GM23248 (cell line): ENCODE measurements around the gene ZNF135. TPM values are rescaled to one million over a fixed set of nuclear protein-coding genes. Genes with fewer than 3 reads are reported as not detected.
A peak's percentile ranks its signal among the peaks of the same experiment; 100 is the strongest.

Source experiments
- DNase-seq: peaks from one replicate; pipeline ENCODE4 v3.0.0-alpha.2; 2015
- H2AFZ ChIP-seq: fragments of 200-600 bp; sonication (generic); 2 replicates; pipeline ENCODE4 v1.6.1; 2016; ENCODE audit warnings: antibody characterized with exemption
- H3F3A ChIP-seq: fragments of 200-600 bp; sonication (generic); 2 replicates; pipeline ENCODE4 v1.6.1; 2016; ENCODE audit warnings: mild to moderate bottlenecking, antibody characterized with exemption, mixed run types; ENCODE audit not compliant: insufficient read depth
- H3K27ac ChIP-seq: fragments of 200-600 bp; sonication (generic); 2 replicates; pipeline ENCODE4 v1.5.1; 2016; ENCODE audit warnings: mild to moderate bottlenecking
- H3K27me3 ChIP-seq: fragments of 200-600 bp; sonication (generic); replicated peaks from 2 replicates; pipeline ENCODE4 v1.6.1; 2016; ENCODE audit warnings: mild to moderate bottlenecking; ENCODE audit not compliant: insufficient read depth
- H3K36me3 ChIP-seq: fragments of 200-600 bp; sonication (generic); 2 replicates; pipeline ENCODE4 v1.6.1; 2016; ENCODE audit warnings: low read depth, mild to moderate bottlenecking
- H3K4me1 ChIP-seq: fragments of 200-600 bp; sonication (generic); 2 replicates; pipeline ENCODE4 v1.6.1; 2016; ENCODE audit warnings: mild to moderate bottlenecking; ENCODE audit not compliant: insufficient read depth
- H3K4me2 ChIP-seq: fragments of 200-600 bp; sonication (generic); one replicate; pipeline ENCODE4 v1.6.1; 2016; ENCODE audit warnings: mild to moderate bottlenecking; ENCODE audit not compliant: unreplicated experiment
- H3K4me3 ChIP-seq: fragments of 200-600 bp; sonication (generic); 2 replicates; pipeline ENCODE4 v1.5.1; 2016; ENCODE audit warnings: mild to moderate bottlenecking
- H3K79me2 ChIP-seq: fragments of 200-600 bp; sonication (generic); 2 replicates; pipeline ENCODE4 v1.6.1; 2016; ENCODE audit warnings: mild to moderate bottlenecking; ENCODE audit not compliant: insufficient read depth
- H3K9ac ChIP-seq: fragments of 200-600 bp; sonication (generic); 2 replicates; pipeline ENCODE4 v1.6.1; 2016; ENCODE audit warnings: mild to moderate bottlenecking
- H3K9me2 ChIP-seq: fragments of 200-600 bp; sonication (generic); 2 replicates; pipeline ENCODE4 v1.6.1; 2016; ENCODE audit warnings: mixed run types, mild to moderate bottlenecking, moderate library complexity; ENCODE audit not compliant: insufficient read depth
- H3K9me3 ChIP-seq: fragments of 200-600 bp; sonication (generic); one replicate; pipeline ENCODE4 v1.6.1; 2017; ENCODE audit warnings: low read depth
- H4K20me1 ChIP-seq: fragments of 200-600 bp; sonication (generic); 2 replicates; pipeline ENCODE4 v1.6.0; 2016; ENCODE audit not compliant: insufficient read depth
- EZH2 ChIP-seq: fragments of 200-600 bp; sonication (generic); IDR thresholded peaks from 2 replicates; pipeline ENCODE4 v1.6.1; 2018; ENCODE audit warnings: antibody characterized with exemption, mild to moderate bottlenecking; ENCODE audit not compliant: insufficient read depth, poor library complexity, severe bottlenecking
- EZH2phosphoT487 ChIP-seq: fragments of 200-600 bp; sonication (generic); IDR thresholded peaks from 2 replicates; pipeline ENCODE4 v1.6.1; 2018; ENCODE audit warnings: antibody characterized with exemption, moderate library complexity, mild to moderate bottlenecking, low read depth; ENCODE audit not compliant: insufficient read depth
- WGBS, 2 experiments: methylation state at CpG; one replicate each; pipeline ENCODE4 v1.1.6; 2015 to 2017; ENCODE audit warnings: low lambda C conversion rate in 2 of 2, low coverage in 1 of 2; ENCODE audit errors: missing lambda C conversion rate in 2 of 2; 5-methylcytosine and 5-hydroxymethylcytosine counted together
- in situ Hi-C: fragments of 300-500 bp; cut with MboI; formaldehyde crosslinking; loops from 2 replicates; pipeline ENCODE4 v1.15.0; 2020
- polyA plus RNA-seq: library from polyadenylated mRNA; unstranded; fragments of >200 nt; fragmentation: Nextera tagmentation; extraction: Ambion mirVana; gene quantifications from 2 replicates; pipeline ENCODE4 v1.2.1, GENCODE V29; 2016
- total RNA-seq: library from RNA; depleted of rRNA; stranded (reverse); fragments of >200 nt; shearing (Covaris generic); gene quantifications from 2 replicates; pipeline ENCODE4 v1.2.3, GENCODE V29; 2014

The ZNF135 gene
- total and polyA plus RNA-seq, 2 experiments from 2014 or later: 4.6 to 6.4 TPM

DNA sequence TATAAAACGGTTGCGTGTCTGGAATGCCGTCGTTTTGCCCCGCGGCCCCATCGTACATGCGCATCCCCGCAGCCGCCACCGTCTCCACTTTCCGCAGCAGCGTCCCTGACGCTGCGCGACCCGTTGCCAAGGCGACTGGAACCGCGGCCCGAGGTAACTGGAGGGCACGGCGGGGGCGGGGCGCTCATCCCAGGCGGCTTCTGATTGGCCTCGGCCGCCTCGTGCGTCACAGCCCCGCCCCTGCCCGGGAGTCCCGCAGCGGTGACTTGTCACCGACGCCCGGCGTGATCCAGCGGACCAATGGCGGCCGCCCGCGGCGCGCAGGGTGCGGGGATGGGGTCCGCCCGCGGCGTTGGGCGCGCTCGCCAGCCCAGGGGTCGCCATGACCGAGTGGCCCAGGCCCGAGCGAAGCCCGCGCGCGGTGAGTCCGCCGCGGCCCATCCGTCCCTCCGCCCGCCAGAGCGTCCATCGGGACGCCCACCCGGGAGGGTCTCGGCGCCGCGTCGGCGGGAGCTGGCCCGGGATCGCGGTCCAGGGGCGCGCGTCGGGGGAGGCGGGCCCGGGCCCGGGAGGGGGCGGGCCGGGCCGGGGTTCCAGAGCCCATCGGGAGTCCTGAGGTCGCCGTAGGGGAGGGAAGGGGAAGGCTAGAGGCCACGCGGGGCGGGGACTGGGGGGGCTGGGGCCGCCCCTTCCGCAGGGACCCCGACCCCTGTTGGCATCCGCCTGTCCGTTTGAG, 25.2 kb upstream of the ZNF135 start, which contains the start of gene ZSCAN1:
Gene ZSCAN1 (plus strand): TSS at position 285 of the 736 bp plus-strand sequence. CDS start 3,812 bp downstream, outside the sequence.
- no peak within 1 kb of the TSS; the same call in 1 of the 2 replicates for H3K27ac ChIP-seq
- H3F3A ChIP-seq: no peaks in the 10 kb centered on the region
- no peaks in the 10 kb centered on the region for H3K36me3 ChIP-seq
- no peaks in the 10 kb centered on the region for H3K27me3 ChIP-seq
- H3K79me2 ChIP-seq: no peaks in the 10 kb centered on the region
- H3K9ac ChIP-seq: peak within 1 kb of the TSS; percentile 64
- peak; percentile 92 for DNase-seq
- peak within 1 kb of the TSS; percentile 53 for H3K4me2 ChIP-seq
- H2AFZ ChIP-seq: peak within 1 kb of the TSS; percentile 49
- in situ Hi-C loops: no loop called here
- H3K9me2 ChIP-seq: no peaks in the 10 kb centered on the region
- no peaks in the 10 kb centered on the region for H4K20me1 ChIP-seq
- no peaks in the 10 kb centered on the region for H3K9me3 ChIP-seq
- H3K4me3 ChIP-seq: peak within 1 kb of the TSS; percentile 61
- TF ChIP-seq EZH2 (no peak), EZH2phosphoT487 (no peak)
- no peaks in the 10 kb centered on the region for H3K4me1 ChIP-seq
- 6% methylated on average over 53 to 58 of the region's 101 CpGs for WGBS, 2 experiments

DNA sequence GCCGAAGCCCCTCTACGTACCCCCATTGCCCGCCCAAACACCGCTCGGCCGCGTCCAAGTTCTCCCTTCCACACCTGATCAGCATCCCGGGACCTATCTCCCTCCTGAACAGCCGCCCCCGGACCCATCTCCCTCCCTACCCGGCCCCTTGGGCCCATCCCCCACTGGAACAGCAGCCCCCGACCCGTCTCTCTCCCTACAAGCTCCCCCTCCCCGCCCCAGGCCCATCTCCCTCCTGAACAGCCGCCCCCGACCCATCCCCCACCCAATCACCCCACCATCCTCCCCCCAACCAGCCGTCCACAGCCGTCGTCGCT, 24.6 kb upstream of the ZNF135 start:
- H3K4me1 ChIP-seq: no peaks in the 10 kb centered on the region
- 0 out of 2 replicates have a peak overlapping the region, but pooled peaks have one; percentile 49 for H2AFZ ChIP-seq
- H3K36me3 ChIP-seq: no peaks in the 10 kb centered on the region
- H4K20me1 ChIP-seq: no peaks in the 10 kb centered on the region
- H3K4me3 ChIP-seq: peak overlapping the region; percentile 61
- no peaks in the 10 kb centered on the region for H3F3A ChIP-seq
- no peaks in the 10 kb centered on the region for H3K79me2 ChIP-seq
- no peak for DNase-seq
- no peak for TF ChIP-seq EZH2
- no peak for TF ChIP-seq EZH2phosphoT487
- H3K27me3 ChIP-seq: no peaks in the 10 kb centered on the region
- no peaks in the 10 kb centered on the region for H3K9me3 ChIP-seq
- peak overlapping the region; percentile 64; the same call in 1 of the 2 replicates for H3K9ac ChIP-seq
- H3K4me2 ChIP-seq: no peak overlapping the region
- H3K27ac ChIP-seq: no peak overlapping the region
- WGBS, 2 experiments: 3 to 8% methylated on average over 5 to 20 of the region's 20 CpGs
- H3K9me2 ChIP-seq: no peaks in the 10 kb centered on the region
- in situ Hi-C loops: no loop called here

- 3 to 7% methylated on average over 8 of the region's 8 CpGs for WGBS, 2 experiments
These were observed 23.2 kb upstream of the ZNF135 start for GRCh38 chr19:58035863-58036262.

DNA sequence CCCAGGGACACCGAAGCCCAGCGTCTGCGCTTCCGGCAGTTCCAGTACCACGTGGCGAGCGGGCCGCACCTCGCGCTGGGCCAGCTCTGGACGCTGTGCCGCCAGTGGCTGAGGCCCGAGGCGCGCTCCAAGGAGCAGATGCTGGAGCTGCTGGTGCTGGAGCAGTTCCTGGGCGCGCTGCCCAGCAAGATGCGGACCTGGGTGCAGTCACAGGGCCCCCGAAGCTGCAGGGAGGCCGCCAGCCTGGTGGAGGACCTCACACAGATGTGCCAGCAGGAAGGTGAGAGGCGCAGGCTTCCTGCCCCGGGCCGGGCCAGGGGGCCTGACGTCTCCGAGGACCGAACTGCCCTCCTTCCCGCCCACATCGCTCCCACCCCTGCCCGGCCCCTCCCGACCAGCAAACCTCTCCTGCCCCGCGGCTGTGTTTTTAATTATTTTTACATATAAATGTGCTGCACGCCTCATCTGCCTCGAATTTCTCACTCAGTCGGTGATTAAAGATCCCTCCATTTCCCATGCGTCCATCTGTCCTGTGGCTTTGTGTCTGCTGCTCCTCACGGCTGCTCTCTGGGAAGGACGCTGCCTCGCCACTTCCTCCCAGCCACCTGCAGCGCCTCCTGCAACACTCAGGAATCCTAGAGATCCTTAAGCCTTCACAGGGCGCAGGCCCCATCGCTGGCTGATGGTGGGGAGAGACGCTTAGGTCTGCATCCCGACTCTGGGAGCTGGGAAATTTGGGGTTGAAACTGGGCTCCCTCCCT, 21.0 kb upstream of the ZNF135 start:
- DNase-seq: peak; percentile 12

More at GRCh38 chr19:58035863-58036262, 23.2 kb upstream of the ZNF135 start:
- Histone ChIP-seq H3K9ac (no peak overlapping the region), H3K9me2 (no peaks in the 10 kb centered on the region), H3K79me2 (no peaks in the 10 kb centered on the region), H2AFZ (no peak overlapping the region), H3K36me3 (no peaks in the 10 kb centered on the region), H3K27me3 (no peaks in the 10 kb centered on the region), H3K27ac (no peak overlapping the region), H3K4me3 (no peak overlapping the region), H3K4me2 (no peak overlapping the region), H3K9me3 (no peaks in the 10 kb centered on the region), H4K20me1 (no peaks in the 10 kb centered on the region), H3K4me1 (no peaks in the 10 kb centered on the region), H3F3A (no peaks in the 10 kb centered on the region)
- peak; percentile 16 for DNase-seq
- TF ChIP-seq EZH2phosphoT487 (no peak), EZH2 (no peak)
- in situ Hi-C loops: no loop called here

More for the DNA sequence above, 21.0 kb upstream of the ZNF135 start:
- H3K36me3 ChIP-seq: no peaks in the 10 kb centered on the region
- TF ChIP-seq EZH2 (no peak), EZH2phosphoT487 (no peak)
- H3F3A ChIP-seq: no peaks in the 10 kb centered on the region
- no peaks in the 10 kb centered on the region for H3K4me1 ChIP-seq
- no peak overlapping the region for H3K9ac ChIP-seq
- no peaks in the 10 kb centered on the region for H3K9me2 ChIP-seq
- in situ Hi-C loops: no loop called here
- no peaks in the 10 kb centered on the region for H3K27me3 ChIP-seq
- no peak overlapping the region for H3K4me2 ChIP-seq
- no peaks in the 10 kb centered on the region for H3K79me2 ChIP-seq
- H3K27ac ChIP-seq: no peak overlapping the region
- no peaks in the 10 kb centered on the region for H4K20me1 ChIP-seq
- no peak overlapping the region for H3K4me3 ChIP-seq
- H3K9me3 ChIP-seq: no peaks in the 10 kb centered on the region
- 10 to 11% methylated on average over 35 to 41 of the region's 44 CpGs for WGBS, 2 experiments
- H2AFZ ChIP-seq: no peak overlapping the region
